T47D (cell line): ENCODE measurements around the gene TMEM37.

Experiments used
- DNase-seq, 2 experiments: peaks; one replicate each; pipeline versions ENCODE4 v3.0.0 to v3.0.0-alpha.2; 2011 to 2012; ENCODE audit warnings: low read depth in 1 of 2, low spot score in 1 of 2
- JUND ChIP-seq: IDR thresholded peaks from 2 replicates; pipeline ENCODE4 v1.6.1; 2012; ENCODE audit warnings: low read depth
- in situ Hi-C: cut with HindIII; loops from 2 replicates; pipeline ENCODE4 v1.10.0; 2016; ENCODE audit warnings: low sequenced_read_pairs, low pct_unique_long_range_greater_than_20kb

TMEM37 gene

DNA sequence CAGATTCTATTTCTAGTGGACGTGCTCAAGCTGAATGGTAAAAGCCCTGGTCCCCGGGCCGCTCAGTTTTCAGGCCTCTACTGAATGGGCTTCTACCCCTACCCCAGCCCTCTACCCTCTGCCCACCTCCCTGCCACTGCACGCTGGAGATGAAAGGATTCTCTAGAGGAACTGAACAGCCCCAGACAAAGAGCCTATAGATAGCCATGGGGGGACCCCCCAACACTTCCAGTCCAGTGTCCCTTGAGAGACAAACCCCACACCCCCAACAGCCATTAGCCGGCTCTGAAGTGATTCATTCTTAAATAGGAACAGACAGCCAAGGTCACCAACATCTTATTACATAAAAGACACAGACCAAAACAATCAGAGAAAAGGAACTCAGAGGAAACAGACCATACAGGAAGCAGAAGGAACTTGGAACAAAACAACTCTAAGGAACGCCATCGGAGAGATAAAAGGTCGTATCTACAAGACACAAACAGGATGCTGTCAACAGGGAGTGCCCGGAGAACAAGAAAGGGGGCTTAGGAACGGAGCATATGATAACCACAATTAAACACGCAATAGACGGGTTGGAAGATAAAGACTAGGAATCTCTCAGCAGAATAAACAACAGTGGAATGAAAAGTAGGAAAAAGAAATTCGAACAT lies 23.5 kb downstream of the TMEM37 start:
- in situ Hi-C loops = no loop called here
- no peak for TF ChIP-seq JUND
- DNase-seq = no peak

DNA sequence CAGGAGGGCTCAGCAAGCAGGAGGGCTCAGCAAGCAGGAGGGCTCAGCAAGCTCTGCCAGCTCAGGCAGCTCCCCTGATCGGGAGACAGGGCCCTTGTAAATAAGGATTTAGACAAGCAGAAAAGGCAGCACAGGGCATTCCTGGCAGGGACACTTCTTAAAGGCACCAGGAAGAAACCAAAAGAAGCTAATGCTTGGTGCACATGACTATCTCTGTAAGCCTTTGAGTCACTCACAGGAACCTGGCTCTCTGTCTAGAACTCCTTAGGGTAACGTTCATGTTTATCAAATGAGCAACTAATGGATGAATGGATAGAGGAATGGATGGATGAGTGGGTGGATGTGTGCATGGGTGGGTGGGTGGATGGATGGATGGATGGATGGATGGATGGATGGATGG lies 28.4 kb downstream of the TMEM37 start:
- in situ Hi-C loops = no loop called here
- DNase-seq = no peak
- TF ChIP-seq JUND = no peak

DNA sequence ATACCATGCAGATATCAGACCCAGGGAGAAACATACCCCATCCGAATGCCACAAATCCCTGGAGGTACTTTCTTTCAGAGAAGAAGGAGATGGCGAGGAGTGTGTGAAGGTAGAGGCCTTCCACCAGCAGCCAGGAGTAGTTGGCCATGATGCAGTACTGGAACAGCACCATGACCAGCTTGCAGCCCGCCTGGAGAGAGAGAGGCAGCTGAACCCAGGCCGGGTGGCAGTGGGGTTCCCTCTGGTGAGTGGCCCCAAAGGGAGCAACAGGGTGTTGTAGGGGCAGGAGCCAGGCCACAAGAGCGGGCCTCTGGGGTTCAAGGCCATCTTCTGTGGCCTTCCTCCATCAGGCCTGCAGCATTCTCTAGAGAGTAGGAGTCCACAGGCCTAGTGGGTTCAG lies 30.2 kb downstream of the TMEM37 start:
- in situ Hi-C loops = no loop called here
- no peak for DNase-seq
- no peak for TF ChIP-seq JUND

DNA sequence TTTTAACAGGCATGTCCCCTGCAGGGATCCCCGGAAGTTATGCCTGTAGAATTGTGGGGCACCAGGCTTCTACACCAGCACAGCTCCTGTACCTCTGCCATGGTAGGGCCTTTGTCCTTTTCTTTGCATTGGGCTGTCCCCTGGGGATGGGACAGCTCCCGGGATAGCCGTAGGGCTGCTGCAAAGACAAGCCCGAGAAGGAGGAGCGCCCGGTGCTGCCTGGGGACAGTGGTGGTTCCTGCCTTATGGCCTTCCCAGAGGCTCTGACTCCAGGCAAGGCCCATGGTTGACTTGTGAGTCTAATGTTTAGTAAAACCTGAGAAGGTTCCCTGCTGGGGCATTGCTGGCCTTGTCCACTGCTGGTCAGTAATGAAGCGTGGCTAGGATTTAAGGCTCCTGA lies 30.9 kb downstream of the TMEM37 start:
- no peak for DNase-seq
- in situ Hi-C loops = no loop called here
- no peak for TF ChIP-seq JUND

DNA sequence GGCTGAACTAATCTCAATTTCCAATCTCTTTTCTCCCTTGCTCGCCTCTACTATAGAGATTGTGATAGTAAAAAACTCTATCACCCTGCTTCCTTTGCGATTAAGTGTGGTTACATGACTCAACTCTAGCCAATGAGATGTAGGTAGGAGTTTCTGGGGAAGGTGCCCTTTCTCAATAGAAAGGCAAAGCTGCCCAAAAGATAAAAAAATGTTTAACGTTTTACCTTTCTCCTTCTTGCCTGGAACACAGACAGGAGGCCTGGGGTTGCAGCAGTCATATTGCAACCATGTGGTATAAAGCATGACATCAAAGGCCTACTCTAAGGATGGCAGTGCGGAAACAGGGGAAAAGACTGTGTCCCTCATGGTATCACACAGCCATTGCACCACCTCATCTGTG lies 31.5 kb downstream of the TMEM37 start:
- no peak for TF ChIP-seq JUND
- in situ Hi-C loops = no loop called here
- no peak for DNase-seq

DNA sequence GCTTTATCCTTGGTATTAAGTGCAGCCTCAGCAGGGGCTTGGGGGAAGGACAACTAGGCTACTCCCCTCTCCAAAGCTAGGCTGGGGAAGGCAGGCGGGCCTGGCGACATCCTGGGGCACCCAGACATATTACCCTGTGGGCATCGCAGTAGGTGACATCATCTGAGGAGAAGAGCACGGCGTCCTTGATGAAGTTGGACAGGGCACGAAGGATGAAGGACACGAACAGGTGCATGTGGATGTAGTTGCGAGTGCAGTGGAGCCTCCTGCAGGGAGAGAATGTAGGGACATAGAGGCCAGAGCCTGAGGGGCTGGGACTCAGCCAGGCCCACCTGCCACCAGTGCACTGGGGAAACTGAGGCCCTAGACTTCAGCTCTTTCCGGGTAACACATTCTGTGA lies 32.3 kb downstream of the TMEM37 start:
- TF ChIP-seq JUND = no peak
- DNase-seq = no peak
- in situ Hi-C loops = no loop called here

DNA sequence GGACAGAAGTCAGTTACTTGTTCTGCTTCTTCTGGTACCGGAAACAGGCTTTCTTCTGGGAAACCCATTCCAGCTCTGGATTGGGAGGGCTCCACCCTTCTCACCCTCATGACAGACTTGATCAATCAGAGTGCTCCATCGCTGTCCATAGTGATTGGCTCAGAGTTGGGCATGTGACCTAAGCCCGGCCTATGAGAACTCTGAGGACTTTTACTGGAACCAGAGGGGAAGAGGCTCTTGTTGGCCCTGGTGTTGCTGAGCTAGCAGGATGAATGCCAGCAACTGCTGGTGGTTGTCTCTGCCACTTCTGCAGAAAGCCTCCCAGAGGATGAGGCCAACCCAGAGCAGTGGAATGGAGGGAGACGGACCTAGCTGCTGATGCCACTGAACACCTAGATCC lies 33.3 kb downstream of the TMEM37 start:
- no peak for TF ChIP-seq JUND
- peak in 1 of 2 experiments; percentile 14 for DNase-seq
- in situ Hi-C loops = no loop called here

DNA sequence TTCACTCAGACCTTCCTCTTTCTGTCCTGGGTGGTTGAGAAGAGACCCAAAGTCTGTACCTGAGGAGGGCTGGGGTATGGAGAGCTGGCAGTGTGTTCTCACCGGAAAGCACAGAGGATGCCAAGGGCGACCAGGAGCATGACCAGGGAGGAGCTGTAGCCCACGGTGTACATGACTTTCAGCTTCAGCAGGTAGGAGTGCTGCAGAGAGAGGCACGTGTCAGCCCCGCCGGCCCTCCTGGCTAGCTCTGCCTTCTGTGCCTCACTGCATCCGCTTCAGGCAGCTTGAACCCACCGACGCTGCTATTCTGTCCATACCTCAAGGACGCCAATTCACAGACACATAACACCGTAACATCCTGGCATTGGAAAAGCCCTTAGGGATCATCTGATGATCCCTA lies 34.0 kb downstream of the TMEM37 start:
- in situ Hi-C loops = no loop called here
- DNase-seq = no peak
- TF ChIP-seq JUND = no peak

DNA sequence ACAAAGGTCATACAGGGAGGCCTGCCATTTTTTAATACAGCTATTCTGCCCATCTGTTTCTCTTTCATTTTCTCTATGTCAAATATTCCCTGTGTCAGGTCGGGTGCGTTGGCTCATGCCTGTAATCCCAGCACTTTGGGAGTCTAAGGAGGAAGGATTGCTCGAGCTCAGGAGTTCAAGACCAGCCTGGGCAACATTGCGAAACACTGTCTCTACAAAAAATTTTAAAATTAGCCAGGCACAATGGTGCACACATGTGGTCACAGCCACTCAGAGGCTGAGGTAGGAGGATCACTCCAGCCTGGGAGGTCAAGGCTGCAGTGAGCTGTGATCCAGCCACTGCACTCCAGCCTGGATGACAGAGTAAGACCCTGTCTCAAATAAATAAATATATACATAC lies 34.7 kb downstream of the TMEM37 start:
- in situ Hi-C loops = no loop called here
- no peak for DNase-seq
- no peak for TF ChIP-seq JUND

DNA sequence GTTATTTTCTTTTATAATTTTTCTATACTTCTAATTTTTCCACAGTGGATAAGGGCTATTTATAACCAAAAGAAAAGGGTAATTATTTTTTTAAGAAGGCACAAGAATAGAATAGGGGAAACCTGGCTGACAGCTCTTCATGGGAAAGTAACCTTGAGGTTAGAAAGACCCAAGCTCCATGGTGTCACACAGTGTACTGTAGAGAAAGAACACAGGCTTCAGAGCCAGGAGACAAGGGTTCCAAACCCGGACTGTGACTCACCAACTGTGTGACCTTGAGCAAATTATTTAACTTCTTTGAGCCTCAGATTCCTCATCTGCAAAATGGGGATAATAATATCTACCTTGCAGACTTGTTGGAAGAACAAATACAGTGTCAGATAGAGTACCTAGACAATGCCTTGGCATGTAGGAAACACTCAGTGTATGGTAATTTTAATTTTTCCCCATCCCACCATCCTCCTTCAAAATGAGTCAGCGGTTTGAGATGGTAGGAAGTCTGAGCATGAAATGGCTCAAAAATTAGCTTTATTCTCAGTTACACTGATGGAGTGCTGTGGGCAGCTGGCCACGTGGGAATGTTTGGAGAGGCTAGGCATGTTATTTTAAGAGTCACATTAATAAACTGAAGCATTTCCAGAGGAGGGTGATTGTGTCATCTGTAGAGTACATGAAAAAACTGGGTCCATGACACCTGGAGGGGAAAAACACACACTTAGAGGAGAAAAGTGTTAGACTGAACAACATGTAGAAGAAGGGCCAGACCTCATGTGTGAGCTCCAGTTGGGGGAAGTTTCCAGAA lies 36.7 kb downstream of the TMEM37 start:
- in situ Hi-C loops = no loop called here
- TF ChIP-seq JUND = no peak
- no peak for DNase-seq

DNA sequence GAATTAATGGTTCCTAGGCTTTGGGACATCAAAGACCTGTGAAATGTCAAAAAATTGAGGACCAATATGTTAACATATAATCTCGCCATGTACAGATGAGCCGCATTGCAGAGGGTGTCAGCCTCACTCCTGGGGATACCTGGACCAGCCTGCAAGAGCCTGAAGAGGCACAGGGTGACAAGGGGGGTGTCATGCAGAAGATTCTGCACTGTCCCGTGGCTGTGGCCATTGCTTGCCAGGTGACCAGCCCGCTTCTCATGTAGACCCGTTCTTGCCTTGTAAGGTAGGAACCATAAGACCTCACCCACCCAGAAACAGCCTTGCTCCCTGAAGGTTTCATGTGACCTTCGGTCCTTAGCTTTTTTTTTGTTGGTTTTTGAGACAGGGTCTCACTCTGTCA lies 37.5 kb downstream of the TMEM37 start:
- TF ChIP-seq JUND = no peak
- in situ Hi-C loops = no loop called here
- DNase-seq = no peak

DNA sequence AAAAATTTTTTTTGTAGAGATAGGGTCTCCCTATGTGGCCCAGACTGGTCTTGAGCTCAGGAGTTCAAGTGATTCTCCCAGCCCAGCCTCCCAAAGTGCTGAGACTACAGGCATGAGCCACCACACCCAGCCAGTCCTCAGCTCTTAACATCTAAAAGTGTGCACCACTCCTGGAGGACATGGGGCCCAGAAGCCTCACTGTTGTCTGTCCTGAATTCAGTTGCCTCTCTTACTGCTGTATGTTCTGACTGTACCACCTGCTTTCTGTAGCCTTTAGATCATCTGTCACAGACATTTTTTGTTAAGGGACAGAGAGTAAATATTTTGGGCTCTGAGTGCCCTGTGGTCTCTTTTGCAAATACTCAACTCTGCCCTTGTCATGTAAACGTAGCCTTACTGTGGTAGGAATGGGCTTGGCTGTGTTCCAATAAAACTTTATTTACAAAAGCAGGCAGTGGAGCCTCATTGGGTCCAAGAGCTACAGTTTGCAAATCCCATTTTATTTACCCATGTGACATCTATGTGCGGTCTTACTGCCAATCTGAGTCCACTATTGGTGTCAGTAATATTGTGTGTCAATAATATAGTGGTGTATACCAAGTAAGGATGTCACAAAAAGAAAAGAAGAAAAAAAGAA lies 38.1 kb downstream of the TMEM37 start:
- in situ Hi-C loops = no loop called here
- no peak for DNase-seq
- TF ChIP-seq JUND = no peak

DNA sequence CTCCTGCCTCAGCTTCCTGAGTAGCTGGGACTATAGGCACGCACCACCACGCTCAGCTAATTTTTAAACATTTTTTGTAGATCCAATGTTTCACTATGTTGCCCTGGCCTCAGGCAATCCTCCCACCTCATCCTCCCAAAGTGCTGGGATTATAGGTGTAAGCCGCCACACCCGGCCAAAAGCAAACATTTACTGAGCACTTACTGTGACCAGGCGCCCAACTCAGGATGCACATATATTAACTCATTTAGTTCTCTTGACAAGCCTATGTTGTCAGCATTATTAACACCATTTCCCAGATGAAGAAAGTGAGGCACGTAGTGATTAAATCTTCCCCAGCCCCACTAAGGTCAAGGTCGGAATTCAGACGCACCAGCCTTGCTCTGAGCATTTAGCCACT lies 41.1 kb downstream of the TMEM37 start:
- DNase-seq = no peak
- no peak for TF ChIP-seq JUND
- in situ Hi-C loops = no loop called here
